ENCODE data around the gene RNU1-4. TPM values are rescaled to one million over a fixed set of nuclear protein-coding genes. Genes with fewer than 3 reads are reported as not detected.
"Not testable (repeated sequence)": the region's sequence is repeated elsewhere in the genome, so short reads cannot be mapped to it uniquely, and the experiment has no call there.

RNU1-4 gene
- total and polyA plus RNA-seq, 5 donors = 3,675 to 8,578 (median 7,073) TPM; not detected in 1

DNA sequence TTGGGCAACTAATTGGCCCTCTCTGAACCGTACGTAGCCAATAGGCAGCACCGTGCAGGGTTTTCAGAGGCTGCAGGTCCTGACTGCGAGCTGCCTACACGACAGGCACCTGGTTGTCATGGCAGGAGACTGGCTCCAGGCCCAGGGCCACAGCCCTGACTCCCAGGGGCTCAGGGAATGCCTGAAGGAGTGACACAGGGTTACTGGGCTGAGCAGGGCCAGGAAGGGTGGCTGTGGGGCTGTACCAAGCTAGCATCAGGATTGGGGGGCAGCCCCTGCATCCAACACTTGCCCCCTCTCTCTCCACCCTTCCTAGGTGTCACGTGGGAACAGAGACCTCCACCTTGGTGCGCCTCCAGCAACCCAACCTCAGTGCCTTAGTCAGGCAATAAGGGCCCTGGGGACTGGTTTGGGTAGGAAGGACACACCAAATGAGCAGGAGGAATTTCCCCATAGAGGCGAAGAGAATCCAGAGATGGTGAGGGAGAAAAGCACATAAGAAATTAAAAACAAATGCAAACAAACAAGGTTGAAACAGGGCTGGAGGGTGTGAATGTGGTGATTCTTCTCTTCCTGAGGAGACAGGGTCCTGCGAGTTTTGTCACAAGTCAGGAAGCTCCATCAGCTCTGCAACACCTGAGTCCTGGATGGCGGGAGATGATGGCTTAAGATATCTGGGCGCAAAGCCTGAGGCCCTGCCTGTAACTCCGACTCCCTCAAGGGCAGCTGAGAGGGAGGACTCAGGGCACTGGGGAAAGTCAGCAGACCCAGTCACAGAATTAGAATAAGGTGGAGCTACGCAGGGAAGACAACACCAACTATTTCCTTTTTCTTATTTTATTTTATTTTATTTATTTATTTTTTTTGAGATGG, 19.7 kb upstream of the RNU1-4 start:
- ATAC-seq (no peak), DNase-seq (peak in 2 of 3 donors; percentile 13 to 40)
- Histone ChIP-seq H3K4me1 (ENCODE audit: control insufficient read depth, insufficient read depth, low read length) (no peaks in the 10 kb centered on the region), H3K27ac (ENCODE audit: low read length) (no peak overlapping the region), H3K27me3 (ENCODE audit: control insufficient read depth, insufficient read depth) (no peaks in the 10 kb centered on the region), H3K9me3 (ENCODE audit: control insufficient read depth, low read length) (no peaks in the 10 kb centered on the region), H3K4me3 (ENCODE audit: low read length) (no peak overlapping the region)
- WGBS = 85% methylated on average over 13 of the region's 13 CpGs
- intact Hi-C loops (cut with DNase I) = no loop called here

DNA sequence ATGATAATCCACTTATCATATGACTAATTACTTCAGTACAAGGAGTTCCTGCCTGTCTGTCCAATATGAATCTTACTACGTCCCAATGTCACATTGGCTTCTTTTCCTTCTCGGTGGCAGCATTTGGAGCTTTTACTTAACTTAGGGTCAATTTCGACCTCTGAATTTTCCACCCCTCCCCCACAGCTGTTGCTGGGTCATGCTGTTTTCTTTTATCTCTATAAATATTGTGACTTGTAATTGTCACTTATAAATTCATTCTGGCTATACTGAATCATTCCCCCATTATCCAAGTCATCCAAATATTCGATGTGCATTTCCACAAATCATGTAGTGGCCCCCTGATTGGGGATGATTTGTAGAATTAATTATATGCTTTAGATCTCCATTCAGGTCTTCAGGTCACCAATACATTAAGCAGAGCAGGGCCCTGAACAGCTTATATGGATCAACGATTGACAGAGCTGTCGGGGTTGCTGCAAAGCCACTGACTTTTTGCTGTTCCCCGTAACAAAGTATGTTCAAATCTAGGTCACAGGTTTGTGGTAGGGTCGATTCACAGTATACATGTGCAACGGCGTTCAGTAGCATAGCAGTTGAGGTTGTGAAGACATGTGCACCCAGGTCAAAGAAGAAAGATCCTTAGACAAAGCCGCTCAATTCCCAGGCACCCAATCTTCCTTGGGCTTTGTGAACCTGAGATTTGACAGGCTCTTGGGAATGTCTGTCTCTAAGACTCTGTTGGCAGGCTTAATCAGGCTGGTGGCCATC, 18.3 kb upstream of the RNU1-4 start:
- intact Hi-C loops (cut with DNase I) = no loop called here
- H3K27me3 ChIP-seq (ENCODE audit: control insufficient read depth, insufficient read depth) = no peaks in the 10 kb centered on the region
- DNase-seq (peak in 2 of 3 donors; percentile 4 to 8), ATAC-seq (peak in 1 of 2 donors; percentile 17)
- no peaks in the 10 kb centered on the region for H3K4me1 ChIP-seq (ENCODE audit: control insufficient read depth, insufficient read depth, low read length)
- H3K9me3 ChIP-seq (ENCODE audit: control insufficient read depth, low read length) = no peaks in the 10 kb centered on the region
- WGBS = 73% methylated on average over 11 of the region's 11 CpGs
- no peak overlapping the region for H3K4me3 ChIP-seq (ENCODE audit: low read length)
- H3K27ac ChIP-seq (ENCODE audit: low read length) = no peak overlapping the region

DNA sequence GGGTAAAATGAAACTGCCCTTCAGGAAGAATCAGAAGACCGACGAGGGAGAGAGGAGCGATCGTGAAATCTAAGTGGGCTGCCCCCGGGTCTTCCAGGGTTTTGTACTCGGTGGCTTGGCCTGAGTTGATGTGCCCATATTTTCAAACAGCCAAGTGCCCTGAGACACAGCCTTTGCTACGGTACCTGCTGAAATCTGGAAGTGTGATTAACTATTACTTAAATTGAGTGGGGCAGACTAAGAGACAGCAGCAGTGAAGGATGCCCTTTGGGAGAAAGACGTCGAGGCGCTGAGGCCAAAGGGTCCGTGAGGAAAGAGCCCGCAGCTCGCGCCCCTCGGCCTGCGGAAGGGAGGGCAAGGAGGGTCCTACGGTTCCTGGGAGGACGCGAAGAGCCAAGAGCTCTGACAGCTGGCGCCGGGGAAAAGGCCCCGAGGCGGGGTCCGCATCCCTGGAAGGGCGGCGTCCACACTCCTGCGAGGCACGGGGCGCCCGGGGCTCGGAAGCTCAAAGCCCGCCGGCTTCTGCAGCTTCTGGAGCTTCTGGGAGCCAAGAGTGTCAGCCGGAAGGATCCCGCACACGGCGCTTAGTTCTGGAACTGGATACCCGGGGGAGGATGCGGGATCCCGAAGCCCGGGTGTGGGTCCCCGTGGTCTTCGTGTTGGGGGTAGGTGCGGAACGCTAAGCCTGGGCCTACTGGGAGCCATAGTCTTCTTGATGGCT, 15.4 kb upstream of the RNU1-4 start:
- no peak overlapping the region for H3K27ac ChIP-seq (ENCODE audit: low read length)
- no peaks in the 10 kb centered on the region for H3K27me3 ChIP-seq (ENCODE audit: control insufficient read depth, insufficient read depth)
- H3K9me3 ChIP-seq (ENCODE audit: control insufficient read depth, low read length) = no peaks in the 10 kb centered on the region
- 68% methylated on average over 45 of the region's 45 CpGs for WGBS
- DNase-seq (peak; percentile 36 to 71 (median 46)), ATAC-seq (peak in 1 of 2 donors; percentile 48)
- no peak overlapping the region for H3K4me3 ChIP-seq (ENCODE audit: low read length)
- intact Hi-C loops (cut with DNase I) = no loop called here
- H3K4me1 ChIP-seq (ENCODE audit: control insufficient read depth, insufficient read depth, low read length) = no peaks in the 10 kb centered on the region

DNA sequence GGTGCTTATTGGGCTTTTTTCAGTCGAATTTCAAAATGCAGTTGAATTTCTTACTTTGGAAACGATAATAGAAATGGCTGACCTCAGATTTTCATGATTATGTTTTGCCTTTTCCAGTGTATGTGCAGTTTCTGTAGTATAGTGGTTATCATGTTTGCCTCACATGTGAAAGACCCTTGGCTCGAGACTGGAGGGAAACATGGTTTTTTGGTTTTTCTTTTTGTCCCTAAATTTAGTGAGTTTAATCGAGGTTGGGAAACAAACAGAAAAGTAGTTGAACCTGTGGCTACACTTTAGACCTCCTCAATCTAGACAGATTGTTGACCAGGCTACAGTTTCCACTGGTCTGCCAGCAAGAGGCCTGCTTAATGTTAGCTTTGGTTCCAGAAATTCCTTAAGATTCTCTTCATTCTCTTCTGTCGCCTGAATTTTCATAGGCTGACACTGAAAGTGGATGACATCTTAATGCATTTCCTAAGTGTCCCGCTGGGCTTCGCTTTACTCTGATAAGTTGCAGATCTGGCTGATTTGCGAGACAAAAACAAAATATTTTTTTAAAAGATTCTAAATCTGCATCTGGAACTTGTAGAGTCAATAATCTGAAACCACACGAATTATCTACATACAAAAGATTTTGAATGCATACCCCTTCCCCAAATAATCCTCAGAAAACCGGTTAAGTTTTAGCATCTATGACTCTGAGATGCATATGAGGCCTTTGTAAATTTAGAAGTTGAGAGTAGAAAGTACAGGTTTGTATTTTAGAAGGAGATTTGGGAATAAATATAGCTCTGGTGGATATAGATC, 14.7 kb upstream of the RNU1-4 start:
- ATAC-seq; H3K27ac ChIP-seq (ENCODE audit: low read length); H3K9me3 ChIP-seq (ENCODE audit: control insufficient read depth, low read length); H3K4me3 ChIP-seq (ENCODE audit: low read length); H3K27me3 ChIP-seq (ENCODE audit: control insufficient read depth, insufficient read depth); H3K4me1 ChIP-seq (ENCODE audit: control insufficient read depth, insufficient read depth, low read length); intact Hi-C loops (cut with DNase I); DNase-seq: not testable (repeated sequence)
- WGBS = 71% methylated on average over 10 of the region's 10 CpGs

DNA sequence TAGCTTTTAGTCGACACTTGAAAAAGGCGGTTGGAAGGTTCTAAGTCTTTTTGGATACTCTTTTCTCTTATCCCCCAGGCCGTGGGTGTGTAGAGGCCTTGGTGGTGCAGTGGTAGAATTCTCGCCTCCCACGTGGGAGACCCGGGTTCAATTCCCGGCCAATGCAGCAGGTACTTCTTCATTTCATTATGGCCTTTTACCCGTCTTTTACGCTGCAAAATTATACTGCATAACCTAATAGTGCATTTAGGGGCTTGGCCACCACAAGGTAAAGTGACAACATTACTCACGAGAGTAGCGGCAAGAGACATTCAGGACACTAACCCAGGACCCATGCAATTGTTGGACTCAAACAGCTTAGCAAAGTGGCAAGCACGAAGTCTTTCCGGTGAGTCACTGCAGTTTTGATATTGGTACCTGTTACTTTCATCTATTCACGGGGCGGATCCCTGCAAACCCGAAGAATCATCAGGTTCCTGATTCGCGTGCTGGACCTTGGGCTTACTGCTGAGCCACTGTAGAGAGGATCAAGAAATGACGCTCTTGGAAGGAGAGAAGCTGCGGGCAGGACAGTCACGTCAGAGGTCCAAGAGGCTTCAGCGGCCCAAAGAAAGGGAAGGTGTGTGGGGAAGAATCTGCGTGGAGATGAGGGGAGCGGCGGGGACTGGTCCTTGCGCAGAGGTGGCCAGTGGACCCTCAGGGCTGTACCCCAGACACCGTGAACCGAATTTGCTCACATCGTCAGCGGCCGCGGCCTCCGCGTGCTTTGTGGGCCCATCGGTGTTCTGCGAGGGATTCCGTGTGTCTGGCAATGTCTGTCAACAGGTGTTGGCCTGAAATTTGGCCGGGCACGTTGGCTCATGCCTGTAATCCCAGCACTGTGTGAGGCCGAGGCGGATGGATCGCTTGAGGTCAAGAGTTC, 12.9 kb upstream of the RNU1-4 start:
- Histone ChIP-seq H3K4me1 (ENCODE audit: control insufficient read depth, insufficient read depth, low read length) (no peaks in the 10 kb centered on the region), H3K4me3 (ENCODE audit: low read length) (no peak overlapping the region), H3K27ac (ENCODE audit: low read length) (no peak overlapping the region), H3K27me3 (ENCODE audit: control insufficient read depth, insufficient read depth) (no peaks in the 10 kb centered on the region), H3K9me3 (ENCODE audit: control insufficient read depth, low read length) (no peaks in the 10 kb centered on the region)
- DNase-seq (peak; percentile 21 to 63 (median 42)), ATAC-seq (peak; percentile 63)
- intact Hi-C loops (cut with DNase I) = no loop called here
- 88% methylated on average over 42 of the region's 42 CpGs for WGBS

DNA sequence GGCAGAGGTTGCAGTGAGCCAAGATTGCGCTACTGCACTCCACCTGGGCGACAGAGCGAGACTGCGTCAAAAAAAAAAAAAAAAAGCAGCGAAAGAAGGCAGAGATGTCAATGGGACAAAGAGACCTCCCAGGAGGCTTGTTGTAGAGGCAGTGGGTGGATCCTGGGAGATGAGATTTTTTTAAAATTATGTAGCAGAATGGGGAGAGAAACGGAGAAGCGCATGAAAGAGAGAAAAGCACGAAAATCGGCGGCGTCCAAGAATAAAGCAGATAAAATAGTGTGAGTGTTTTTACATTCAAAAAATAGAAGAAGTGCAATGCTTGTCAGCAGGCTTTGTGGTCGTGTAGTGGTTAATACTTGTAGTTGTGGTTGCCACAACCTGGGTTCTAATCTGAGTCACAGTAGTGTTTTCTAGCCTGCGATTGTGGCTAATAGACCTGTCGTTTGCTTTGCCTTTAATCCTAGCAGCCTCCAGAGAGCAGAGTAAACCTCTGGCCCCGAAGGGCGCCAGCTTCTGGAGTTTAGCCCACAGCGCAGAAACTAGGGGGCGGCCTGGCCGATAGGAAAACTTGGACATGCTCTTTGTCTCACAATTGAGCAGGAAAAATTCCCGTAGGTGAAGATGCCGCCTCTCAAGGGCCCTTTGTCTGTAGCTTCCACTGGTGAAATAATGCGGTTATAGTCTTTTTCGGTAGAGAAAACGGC, 11.9 kb upstream of the RNU1-4 start:
- WGBS = 74% methylated on average over 17 of the region's 24 CpGs
- intact Hi-C loops (cut with DNase I); ATAC-seq: not testable (repeated sequence)

DNA sequence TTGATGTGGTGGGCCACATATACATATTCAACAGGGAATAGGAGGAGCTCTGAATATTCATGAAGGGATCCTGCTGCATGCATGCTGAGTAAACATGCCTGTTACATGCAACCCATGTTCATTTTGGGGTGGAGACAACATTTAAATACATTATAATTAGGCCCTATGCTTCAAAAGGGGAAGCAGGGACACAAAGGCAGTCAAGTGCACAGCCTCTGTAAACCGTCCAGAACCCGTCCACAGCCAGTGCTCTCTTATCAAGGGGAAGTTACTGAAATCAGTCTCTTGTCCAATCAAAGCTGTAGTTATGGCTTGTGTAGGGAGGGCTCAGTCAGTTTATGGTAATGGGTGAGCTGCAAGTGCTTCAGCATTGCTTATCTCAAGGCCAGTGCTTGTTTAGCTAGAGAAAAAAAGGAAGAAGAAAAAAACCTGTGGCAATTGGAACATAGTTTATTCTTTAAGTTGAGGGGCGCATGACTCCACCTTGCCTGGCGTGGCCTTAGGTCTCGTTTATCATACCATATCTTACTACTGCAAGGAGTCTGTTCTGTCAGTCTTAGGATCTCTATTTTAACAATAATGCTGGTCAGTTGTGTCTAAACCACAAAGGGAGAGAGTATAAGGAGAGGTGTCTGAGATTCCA, 7.9 kb upstream of the RNU1-4 start:
- DNase-seq = not testable (repeated sequence)

More for the DNA sequence above, 11.9 kb upstream of the RNU1-4 start:
- not testable (repeated sequence) for H3K4me1 ChIP-seq (ENCODE audit: control insufficient read depth, insufficient read depth, low read length); H3K4me3 ChIP-seq (ENCODE audit: low read length); H3K9me3 ChIP-seq (ENCODE audit: control insufficient read depth, low read length); H3K27ac ChIP-seq (ENCODE audit: low read length); H3K27me3 ChIP-seq (ENCODE audit: control insufficient read depth, insufficient read depth)
- DNase-seq = peak in 1 of 3 donors; percentile 19

DNA sequence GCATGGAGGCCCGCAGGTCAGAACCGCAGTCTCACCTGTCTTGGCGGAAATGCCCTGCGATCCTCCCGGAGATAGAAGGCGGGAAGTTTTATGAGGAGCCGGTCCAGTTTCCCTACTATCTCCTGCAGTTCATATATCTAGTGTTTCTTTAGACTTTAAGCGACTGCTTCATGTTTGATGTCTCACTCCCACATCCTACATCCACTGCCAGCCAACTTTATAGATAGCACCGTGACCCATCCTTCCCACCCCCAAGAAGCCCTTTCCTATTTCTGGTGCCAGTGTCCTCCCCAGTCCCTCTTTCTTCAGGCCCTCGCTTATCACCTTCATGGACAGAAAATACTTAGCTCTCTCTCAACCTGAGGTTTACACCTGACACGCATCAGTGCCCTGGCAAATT, 914 bp downstream of the RNU1-4 start:
- DNase-seq; H3K27me3 ChIP-seq (ENCODE audit: control insufficient read depth, insufficient read depth); ATAC-seq; H3K4me1 ChIP-seq (ENCODE audit: control insufficient read depth, insufficient read depth, low read length); H3K4me3 ChIP-seq (ENCODE audit: low read length); H3K27ac ChIP-seq (ENCODE audit: low read length); H3K9me3 ChIP-seq (ENCODE audit: control insufficient read depth, low read length); intact Hi-C loops (cut with DNase I): not testable (repeated sequence)
- no CpG with 5 or more reads among the region's 11 CpGs for WGBS

More for the DNA sequence above, 7.9 kb upstream of the RNU1-4 start:
- H3K27ac ChIP-seq (ENCODE audit: low read length); H3K4me1 ChIP-seq (ENCODE audit: control insufficient read depth, insufficient read depth, low read length); intact Hi-C loops (cut with DNase I); H3K4me3 ChIP-seq (ENCODE audit: low read length); H3K27me3 ChIP-seq (ENCODE audit: control insufficient read depth, insufficient read depth); H3K9me3 ChIP-seq (ENCODE audit: control insufficient read depth, low read length); ATAC-seq: not testable (repeated sequence)
- WGBS = 37% methylated on average over 3 of the region's 5 CpGs

DNA sequence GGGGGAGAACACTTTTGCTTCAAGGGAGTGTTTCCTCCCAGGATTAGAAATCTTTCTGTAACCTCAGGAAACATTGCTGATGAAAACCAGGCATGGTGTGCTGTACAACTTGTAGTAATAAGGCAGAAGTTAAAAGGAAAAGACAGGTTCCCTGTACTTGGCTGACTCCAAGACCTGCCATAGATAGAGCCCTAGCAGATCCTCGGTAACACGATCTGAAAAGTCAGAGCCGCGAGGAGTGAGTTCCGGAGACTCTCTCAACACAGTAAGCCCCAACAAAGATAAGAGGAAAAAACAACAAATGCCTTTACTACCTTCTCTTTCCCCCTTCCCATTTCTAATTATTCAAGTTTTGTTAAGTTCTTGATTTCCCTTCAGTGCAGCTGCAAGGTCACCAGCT, 7.3 kb downstream of the RNU1-4 start:
- intact Hi-C loops (cut with DNase I); H3K4me3 ChIP-seq (ENCODE audit: low read length): not testable (repeated sequence)
- 42% methylated on average over 5 of the region's 5 CpGs for WGBS

More for the DNA sequence above, 7.3 kb downstream of the RNU1-4 start:
- not testable (repeated sequence) for H3K4me1 ChIP-seq (ENCODE audit: control insufficient read depth, insufficient read depth, low read length); H3K27ac ChIP-seq (ENCODE audit: low read length); H3K9me3 ChIP-seq (ENCODE audit: control insufficient read depth, low read length); ATAC-seq; DNase-seq; H3K27me3 ChIP-seq (ENCODE audit: control insufficient read depth, insufficient read depth)
